Measurements from ENCODE around the gene STK40.
A peak's percentile ranks its signal among the peaks of the same experiment; 100 is the strongest.

The STK40 gene

DNA sequence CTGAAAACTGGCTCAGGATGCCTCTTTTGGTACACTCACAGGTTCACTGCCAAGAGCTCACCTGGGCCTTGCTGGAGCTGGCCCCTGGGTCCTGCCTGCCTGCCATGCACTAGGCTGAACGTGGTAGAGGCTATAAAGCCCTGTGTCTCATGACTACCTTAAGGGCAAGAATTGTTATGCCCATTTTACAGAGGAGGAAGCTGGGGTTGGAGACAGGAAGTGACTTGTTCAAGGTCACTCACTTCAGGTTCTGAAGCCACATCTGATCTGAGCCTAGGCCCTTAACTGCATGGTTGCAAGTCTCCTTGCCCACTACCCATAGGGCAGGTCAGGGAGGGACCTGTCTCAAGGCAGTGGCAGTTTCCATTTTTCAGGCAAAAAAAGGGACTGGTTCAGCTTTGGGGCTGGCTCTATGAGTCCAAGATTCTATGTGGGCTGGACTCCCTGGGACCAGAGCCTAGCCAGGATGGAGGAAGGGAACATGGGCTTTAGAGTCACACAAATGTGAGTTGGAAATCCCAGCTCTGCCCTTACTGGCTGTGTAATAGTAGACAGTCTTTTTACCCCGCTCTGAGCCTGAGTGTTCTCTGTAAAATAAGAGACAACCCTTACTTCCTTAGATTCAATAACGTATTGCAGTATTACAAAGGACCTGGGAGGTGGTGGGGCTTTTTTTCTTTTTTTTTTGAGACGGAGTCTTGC lies 7.8 kb downstream of the STK40 start:
- no peak for FAIRE-seq

DNA sequence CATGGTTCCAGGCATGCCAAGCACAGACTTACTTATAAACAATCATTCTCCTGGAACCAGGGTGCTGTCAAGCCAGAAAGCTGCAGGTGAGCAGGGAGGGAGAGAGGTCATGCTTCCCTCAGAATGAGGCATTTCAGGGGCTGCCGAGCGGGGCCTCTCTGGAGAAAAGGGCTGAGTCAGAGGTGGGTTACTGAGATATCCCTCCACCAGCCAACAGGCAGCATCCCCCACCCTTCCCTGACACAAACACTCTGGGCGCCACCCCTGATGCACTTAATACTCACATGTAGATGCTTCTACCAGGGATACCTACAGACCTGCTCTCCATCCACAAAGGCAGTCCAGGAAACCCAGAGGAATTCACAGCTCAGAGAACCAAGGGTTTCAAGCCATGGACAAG lies 13.1 kb downstream of the STK40 start:
- DNase-seq (ENCODE audit: insufficient read length, low spot score) (no peak), FAIRE-seq (no peak)

More for the DNA sequence above, 7.8 kb downstream of the STK40 start:
- DNase-seq (ENCODE audit: insufficient read length, low spot score): no peak

DNA sequence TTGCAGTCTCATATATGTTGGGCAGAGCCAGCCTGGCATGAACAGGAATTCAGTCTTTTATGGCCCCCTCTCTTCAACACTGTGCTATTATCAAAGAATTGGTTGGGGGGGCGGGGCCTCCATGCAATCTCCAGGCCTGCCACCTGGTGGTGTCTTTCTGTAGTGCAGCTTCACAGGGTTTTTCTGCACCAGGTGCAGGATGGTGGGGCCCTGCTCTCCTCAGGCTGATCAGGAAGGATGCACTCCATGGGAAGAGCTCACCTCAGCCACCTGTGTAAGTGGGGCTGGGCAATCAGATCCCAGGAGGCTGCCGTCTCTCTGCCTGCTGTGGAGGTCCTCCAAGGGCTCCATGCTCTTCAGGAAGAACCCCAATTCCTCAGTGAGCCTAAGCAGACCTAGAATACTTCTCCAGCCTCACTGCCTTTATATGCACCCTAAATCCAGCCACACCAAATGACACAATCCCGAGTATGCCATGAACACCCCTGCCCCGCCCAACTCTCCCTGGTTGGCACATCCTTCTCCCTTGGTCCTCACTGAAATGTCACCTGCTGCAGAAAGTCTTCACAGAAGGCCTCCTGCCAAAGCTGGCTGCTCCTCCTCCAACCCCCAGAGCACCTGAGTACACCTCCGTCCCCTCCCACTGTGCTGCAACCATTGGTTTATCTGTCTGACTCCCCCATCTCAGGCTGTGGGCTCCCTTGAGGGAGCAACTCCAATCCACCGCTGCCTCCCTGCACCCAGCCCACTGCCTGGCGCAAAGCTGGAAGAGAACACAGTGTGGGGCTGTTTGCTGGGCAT lies 16.5 kb downstream of the STK40 start:
- DNase-seq (ENCODE audit: insufficient read length, low spot score): no peak

DNA sequence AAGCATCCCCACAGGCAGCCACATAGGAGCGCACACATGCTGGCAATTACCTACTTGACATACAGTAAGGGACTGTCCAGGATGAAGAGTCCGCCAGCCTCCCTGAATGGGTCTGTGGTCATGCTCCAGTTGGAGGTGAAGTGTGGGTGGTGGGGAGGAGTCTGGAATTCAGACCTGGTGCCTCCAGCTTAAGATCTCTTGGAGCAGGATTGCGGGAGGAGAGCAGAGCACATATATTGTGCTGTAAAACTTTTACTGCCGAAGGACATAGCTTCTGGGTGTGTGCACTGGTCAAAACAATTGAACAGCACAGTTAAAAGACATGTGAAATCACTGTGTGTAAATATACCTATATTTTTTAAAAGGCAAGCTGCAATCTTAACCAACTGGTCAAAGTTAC lies 17.9 kb downstream of the STK40 start:
- DNase-seq (ENCODE audit: insufficient read length, low spot score) (no peak), FAIRE-seq (no peak)

More for the DNA sequence above, 16.5 kb downstream of the STK40 start:
- no peak for FAIRE-seq

DNA sequence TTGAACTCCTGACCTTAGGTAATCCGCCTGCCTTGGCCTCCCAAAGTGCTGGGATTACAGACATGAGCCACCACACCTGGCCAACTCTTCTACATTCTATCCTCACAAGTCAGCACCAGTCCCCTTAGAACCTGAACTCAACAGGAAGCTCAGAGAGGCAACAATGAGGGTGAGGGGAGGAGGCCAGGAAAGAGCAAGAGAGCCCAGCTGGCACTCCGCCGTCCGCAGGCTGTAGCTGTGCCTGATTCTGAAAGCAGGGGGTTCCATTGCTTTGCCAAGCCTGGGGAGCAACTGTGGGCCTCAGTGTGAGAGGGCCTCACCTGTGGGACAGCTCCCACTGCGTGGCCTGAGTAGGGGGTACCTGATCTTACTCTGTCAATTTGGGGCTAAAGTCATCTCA lies 18.7 kb downstream of the STK40 start:
- no peak for FAIRE-seq
- DNase-seq (ENCODE audit: insufficient read length, low spot score): no peak

DNA sequence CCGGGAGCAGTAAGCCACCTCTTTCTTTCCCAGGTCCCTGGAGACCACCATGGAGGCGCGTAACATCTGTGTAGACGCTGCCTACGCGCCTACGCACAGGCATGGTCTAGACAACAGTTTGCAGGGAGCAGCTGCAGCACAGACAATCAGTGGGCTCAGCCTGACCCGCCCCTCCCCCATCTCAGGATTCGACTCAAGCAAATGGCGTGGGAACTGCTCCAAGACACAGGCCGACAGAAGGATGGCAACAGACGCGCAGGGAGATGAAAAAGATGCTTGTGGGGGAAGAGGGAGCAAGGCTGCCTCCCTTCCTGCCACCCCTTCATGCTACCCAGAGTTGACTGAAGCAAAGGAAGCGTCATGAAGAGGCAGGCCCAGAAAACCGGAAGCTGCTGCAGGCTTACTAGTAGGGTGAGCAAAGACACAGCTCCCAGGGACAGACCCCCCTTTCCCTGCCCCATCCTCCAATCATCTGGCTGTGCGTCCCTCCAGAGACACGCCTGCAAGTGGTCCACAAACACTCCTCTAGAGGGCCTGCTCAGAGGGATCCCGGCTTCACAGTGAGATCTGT lies 19.5 kb downstream of the STK40 start:
- DNase-seq (ENCODE audit: insufficient read length, low spot score) (no peak), FAIRE-seq (peak; percentile 4)

DNA sequence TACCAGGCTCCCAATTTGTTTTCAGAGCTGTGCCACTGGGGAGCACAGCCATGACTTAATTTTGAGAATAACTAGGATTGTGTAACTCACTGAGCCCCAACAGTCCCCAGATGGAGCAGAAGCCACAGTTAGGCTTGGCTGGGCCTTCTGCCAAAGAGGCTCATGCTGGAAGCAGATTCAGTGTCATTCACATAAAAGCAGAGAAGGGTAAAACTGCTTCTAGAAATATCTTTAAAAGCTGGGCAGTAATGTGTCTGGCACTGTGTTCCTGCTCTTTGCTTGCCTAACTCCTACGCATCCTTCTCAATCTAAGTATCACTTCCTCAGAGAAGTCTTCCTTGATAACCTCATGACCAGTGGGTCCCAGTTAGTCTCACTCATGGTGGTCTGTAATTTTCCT lies 20.3 kb downstream of the STK40 start:
- FAIRE-seq: no peak
- no peak for DNase-seq (ENCODE audit: insufficient read length, low spot score)

DNA sequence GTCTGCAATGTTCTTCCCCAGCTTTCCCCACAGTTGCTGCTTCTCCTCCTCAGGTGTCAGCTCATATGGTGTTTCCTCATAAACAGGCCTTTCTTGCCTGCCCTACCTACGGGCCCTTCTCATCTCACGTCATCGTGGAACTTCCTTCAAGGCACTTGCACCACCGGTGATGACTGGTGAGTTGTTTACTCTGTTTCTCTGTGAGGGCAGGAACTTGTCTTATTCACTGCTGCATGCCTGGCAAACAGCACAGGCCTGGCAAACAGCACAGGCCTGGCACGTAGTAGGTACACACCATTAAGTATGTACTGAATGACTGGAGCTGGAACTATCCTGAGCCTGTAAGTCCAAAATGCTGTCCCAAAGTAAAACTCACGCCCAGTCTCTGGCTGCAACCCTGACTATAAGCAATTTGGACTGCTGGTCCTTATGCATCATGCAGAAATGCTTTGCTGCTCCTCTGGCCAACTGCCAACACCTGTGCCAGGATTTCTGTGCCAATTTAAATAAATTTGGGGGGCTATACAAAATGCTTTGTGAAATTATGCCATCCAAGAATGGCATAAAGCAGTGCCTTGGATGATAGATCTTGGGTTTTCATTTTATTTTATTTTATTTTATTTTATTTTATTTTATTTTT lies 25.7 kb downstream of the STK40 start:
- FAIRE-seq (no peak), DNase-seq (ENCODE audit: insufficient read length, low spot score) (no peak)

DNA sequence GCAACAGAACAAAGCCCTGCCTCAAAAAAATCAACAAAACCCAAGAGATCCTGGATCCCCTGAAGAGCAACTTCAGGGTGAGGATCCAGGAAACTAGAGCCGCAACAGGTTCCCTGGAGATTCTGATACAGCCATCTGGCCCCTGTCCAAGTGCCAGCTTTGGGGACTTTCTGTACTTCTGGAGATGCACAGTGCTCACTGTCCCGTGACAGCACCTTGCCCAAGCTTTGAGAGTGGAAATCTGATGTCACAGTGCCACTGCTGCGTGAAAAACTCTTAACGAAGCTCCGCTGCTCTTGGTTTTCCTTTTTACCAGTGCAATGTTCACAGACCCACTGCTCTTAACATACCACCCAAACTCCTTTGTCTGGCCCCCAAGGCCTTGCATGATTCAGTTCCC lies 26.3 kb downstream of the STK40 start:
- no peak for DNase-seq (ENCODE audit: insufficient read length, low spot score)
- no peak for FAIRE-seq

DNA sequence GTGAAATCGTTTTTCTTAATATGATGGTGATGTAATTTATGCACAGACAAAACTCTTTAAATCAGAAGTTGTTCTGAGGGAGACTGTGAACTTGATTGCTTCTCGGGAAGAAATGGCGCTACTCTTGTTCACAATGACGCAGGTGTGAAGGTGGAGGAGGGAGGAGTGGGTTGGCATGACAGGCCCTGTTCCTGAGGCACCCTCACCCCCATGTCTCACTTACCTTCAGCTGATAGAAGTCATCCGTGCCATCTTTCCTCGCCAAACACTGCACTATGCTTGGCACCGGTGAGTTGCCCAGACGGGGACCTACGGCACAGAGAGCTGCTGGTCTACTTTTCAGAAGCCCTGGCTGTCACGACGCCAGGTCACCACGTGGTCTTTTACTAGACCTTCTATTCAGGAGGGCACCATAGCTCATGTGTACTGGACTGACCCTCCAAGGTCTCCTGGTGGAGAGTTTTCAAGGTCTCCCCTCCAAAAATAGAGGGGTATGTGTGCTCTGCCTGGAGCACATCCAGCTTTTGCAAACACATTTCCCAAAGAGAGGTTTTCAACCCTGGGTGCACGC lies 27.1 kb downstream of the STK40 start:
- FAIRE-seq: no peak
- no peak for DNase-seq (ENCODE audit: insufficient read length, low spot score)

DNA sequence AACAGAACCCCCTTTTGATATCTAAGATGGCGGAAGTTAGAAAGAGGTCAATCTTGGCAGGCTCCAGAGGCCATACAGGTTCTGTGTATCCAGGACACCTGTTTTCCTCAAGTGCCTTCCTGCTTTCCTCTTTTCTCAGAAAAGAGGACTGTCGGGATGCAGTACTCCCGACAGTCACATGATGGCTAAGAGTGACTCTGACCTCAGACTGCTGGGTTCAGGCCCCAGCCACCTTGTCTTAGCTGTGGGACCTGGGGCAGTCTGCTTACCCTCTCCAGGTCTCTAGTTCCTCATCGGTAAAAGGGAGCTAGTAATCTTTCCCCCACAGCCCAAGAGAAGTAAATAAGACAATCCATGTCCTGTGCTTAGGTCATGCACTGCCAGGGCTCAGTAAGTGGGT lies 29.9 kb downstream of the STK40 start:
- DNase-seq (ENCODE audit: insufficient read length, low spot score): no peak
- FAIRE-seq: no peak

DNA sequence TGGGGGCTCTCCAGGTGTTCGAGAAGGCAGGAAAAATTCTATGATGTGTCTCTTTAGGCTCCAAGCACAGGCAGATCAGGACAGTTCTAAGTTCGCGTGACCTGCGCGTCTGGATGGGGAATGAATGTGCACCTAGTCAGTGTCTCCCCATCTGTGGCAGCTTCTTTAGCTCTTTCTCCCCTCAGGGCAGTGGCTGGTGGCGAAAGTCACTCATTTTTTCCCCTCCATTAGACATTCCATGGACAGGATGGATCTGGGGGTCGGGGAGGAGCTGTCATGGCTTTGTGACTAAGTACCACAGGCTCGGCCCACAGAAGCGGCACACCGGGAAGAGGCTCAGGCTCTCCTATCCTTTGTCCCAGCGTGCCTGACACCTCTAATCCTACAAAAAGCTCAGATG lies 31.2 kb downstream of the STK40 start:
- FAIRE-seq: no peak
- no peak for DNase-seq (ENCODE audit: insufficient read length, low spot score)

DNA sequence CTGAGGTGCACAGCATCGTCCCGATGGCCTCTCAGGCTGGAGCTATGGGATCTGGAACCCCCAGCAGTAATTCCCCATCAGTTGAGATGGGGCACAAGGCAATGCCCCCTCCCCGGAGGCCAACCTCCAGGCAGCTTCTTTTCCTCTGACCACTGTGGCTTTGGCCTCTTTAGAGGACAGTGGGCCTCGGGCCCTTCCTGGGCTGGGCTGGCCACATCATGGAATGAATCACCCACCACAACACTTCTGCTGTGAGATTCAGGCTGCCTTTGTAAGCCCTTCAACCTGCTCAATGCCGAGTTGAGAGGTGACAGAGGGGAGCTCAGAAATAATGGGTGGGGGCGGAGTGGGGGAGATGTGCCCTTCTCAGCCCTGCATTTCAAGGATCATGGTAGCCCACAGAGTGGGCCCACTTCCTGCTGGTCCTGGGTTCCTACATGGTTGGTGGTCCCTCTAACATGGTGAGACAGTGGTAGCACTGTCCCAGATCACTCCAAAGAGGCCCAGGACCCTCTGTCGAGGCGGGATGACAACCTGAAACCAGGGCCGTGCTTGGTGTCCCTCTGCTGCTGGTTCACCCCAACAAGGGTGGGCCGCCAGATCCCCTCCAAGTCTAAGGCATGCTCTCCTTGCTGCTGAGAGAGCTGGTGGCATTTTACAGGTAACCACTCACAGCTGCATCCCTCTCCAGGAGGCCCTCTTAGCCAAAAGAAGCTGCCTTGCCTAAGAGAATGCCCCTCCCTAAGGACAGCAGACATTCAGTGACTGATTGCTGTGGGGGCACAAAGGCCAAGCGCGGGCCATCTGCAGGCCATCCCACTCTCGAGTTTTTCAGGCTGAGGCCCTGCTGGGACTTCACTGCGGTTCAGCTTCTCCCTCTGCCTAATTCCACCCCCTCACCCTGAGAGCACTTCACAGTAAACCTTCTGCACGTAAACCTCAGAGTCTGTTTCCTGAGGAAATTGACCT lies 32.5 kb downstream of the STK40 start:
- DNase-seq (ENCODE audit: insufficient read length, low spot score) (peak; percentile 53), FAIRE-seq (no peak)

DNA sequence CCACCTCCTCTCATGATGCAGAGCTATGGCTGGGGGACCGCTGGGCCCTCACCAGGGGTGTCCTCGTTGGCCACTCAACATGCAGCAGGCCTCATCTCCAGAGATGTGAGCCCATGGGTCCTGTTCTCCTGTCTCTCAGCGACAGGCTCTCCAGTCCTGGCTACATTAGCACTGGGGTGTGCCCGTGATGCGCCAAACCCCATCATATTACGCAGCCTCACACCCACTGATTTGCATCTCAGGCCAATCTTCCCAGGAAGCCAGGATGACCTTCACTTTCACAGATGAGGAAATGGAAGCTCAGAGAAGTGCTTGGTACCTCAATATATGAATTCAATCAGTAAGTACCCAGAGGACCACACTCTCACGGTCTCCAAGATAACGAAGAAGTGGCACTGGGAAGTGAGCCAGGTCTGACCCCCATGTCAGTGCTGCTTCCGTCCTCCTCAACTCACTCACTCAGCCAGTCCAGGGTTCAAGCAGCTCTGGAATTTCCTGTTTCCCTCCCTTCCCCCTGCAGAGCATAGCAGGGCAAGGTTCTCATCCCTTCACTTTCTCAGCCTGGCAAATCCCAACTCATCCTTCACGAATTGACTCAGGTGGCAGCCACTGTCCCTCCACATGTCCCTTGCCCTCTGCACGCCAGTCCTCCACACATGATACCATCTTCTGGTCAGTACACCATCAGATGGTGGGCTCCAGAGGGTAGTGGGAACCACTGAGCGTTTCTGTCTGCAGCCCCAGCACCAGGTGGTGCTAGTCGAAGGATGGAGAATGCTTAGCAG lies 33.4 kb downstream of the STK40 start:
- DNase-seq (ENCODE audit: insufficient read length, low spot score) (peak; percentile 41), FAIRE-seq (peak; percentile 83)

DNA sequence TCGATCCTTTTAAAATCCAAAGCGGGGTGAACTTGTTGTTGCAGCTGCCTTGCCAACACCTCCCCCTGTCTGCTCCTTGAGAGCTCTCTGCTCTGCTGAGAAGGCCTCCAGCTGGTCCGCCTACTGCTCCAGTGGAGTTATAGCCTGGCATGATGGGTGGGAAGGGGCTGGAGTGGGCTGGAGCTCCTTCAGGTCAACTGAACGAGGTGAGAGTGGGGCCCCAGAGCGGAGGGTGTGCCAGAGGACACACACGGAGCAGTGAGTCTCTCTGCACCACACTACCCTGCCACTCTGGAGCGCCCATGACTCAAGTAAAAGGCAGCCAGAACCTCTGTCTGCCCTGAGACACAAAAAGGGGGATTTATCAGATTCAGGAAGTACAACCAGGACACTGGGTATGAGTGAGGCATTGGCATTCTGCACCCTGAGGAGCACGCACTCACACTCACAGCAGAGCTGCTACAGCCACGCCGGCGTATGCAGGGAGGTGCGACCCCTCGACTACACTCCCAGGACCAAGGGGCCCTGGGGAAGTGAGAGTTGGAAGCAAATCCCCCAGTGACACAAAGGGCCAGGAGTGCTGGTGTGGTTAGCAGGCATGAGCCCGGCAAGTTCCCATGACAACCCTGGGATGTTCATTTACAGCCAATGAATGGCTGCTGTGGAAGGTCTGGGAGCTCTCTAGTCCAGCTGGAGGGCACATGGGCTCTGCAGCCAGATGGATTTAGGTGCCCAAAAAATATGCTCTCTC lies 34.3 kb downstream of the STK40 start:
- peak; percentile 55 for DNase-seq (ENCODE audit: insufficient read length, low spot score)
- FAIRE-seq: peak; percentile 75

DNA sequence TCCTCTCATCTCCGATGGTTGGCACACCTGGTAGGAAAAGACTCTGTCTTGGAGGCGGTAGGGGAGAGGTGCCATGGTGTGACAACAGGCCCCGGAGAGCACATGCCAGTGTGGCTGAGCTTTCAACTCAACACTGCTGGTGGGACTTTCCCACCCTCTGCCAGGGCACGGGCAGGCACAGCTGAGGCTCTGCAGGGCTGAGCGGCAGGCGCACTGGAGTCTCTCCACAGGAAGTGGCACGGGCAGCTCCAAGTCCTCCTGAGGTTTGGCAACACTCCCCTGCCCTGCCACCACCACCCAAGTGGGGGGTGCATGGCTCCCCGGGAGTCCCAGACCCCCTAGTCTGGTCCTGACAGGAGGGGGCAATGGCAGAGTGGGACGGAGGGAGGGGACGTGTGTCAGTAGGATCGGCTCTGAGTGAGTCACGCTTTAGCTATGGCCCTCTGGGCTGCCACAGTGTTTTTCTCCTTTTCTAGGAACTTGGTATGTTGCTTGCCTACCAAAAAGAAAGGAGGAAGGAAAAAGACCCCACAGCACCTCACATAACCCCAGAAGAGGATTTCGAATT lies 35.0 kb downstream of the STK40 start:
- FAIRE-seq: peak; percentile 93
- DNase-seq (ENCODE audit: insufficient read length, low spot score): peak; percentile 74

DNA sequence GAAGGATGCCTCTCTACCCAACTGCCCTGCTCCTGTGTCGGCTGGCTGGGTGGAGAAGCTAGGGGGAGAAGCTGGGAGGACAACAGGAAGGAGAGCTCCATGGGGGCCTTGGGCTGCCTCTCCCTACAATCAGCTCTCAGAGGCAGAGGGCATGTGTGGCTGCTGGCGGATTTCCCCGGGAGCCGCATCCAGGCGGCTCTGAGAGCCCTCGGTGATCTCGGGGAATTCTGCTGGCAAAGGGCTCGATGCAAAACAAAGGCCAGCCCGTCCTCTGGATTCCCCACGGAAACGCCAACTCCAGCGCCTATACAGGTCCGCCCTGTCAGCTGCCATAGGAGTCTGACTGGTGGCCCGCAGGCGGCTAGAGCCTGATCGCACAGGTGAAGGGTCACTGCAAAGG lies 35.9 kb downstream of the STK40 start:
- DNase-seq (ENCODE audit: insufficient read length, low spot score) (no peak), FAIRE-seq (no peak)

DNA sequence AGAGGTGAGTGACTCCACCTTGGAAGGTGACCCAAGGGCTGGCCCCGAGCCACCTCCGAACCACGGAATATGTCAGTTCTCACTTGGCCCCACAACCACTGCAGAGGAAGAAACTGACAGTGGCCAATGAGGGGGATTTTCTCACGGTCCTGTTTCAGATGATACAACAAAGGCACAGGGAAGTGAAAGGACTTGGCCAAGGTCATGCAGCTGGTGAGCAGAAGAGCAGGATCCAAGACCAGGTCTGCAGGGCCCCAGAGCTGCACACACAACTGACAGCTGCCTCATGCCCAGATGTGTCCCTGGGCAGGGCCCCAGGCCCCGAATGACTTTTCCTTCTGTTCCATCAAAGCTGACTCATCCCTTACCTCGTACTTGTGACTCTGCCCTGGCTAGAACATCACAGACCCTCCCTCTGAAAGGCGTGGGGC lies 36.5 kb downstream of the STK40 start:
- no peak for FAIRE-seq
- DNase-seq (ENCODE audit: insufficient read length, low spot score): no peak

All from HTR-8/SVneo (cell line).